ENCODE measurements around the gene C8G.

Gene C8G

GRCh38 chr9:136970361-136970760 lies 25.3 kb downstream of the C8G start:
- DNase-seq, result no peak

- no peak for DNase-seq
These were observed 26.7 kb downstream of the C8G start for GRCh38 chr9:136971746-136972145.

- DNase-seq, result no peak
These were observed 27.3 kb downstream of the C8G start for GRCh38 chr9:136972335-136972734.

GRCh38 chr9:136972743-136973142 lies 27.7 kb downstream of the C8G start:
- DNase-seq, result no peak

GRCh38 chr9:136973618-136974617 lies 28.9 kb downstream of the C8G start:
- no peak for DNase-seq

- DNase-seq, result no peak
These were observed 29.9 kb downstream of the C8G start for GRCh38 chr9:136974817-136975535.

- DNase-seq, result peak; percentile 31
These were observed 30.6 kb downstream of the C8G start for GRCh38 chr9:136975644-136976043.

- DNase-seq, result no peak
These were observed 32.2 kb downstream of the C8G start, which contains the start of gene PTGDS for GRCh38 chr9:136977223-136977622. PTGDS (plus strand) TSS chr9:136977504; CDS start chr9:136977579, 75 bp downstream.

- no peak for DNase-seq
These were observed 32.6 kb downstream of the C8G start for GRCh38 chr9:136977649-136978072.

GRCh38 chr9:136978073-136978864 lies 33.2 kb downstream of the C8G start:
- DNase-seq, result peak; percentile 65

GRCh38 chr9:136978865-136979544 lies 34.0 kb downstream of the C8G start:
- DNase-seq, result no peak

- no peak for DNase-seq
These were observed 34.9 kb downstream of the C8G start for GRCh38 chr9:136979769-136980587.

GRCh38 chr9:136980669-136981478 lies 35.8 kb downstream of the C8G start:
- no peak for DNase-seq

GRCh38 chr9:136981588-136982231 lies 36.7 kb downstream of the C8G start:
- DNase-seq, result no peak

- DNase-seq, result no peak
These were observed 37.4 kb downstream of the C8G start, which contains the start of gene LCNL1 for GRCh38 chr9:136982232-136983051. LCNL1 (plus strand) TSS chr9:136982993; CDS start chr9:136983587, 594 bp downstream.

GRCh38 chr9:136983167-136983566 lies 38.1 kb downstream of the C8G start:
- no peak for DNase-seq

GRCh38 chr9:136983656-136984314 lies 38.7 kb downstream of the C8G start:
- DNase-seq, result no peak

- DNase-seq, result no peak
These were observed 39.5 kb downstream of the C8G start for GRCh38 chr9:136984464-136985026.
